Calu3 (cell line): ENCODE measurements around the gene CDK5R2. TPM values are rescaled to one million over a fixed set of nuclear protein-coding genes. Genes with fewer than 3 reads are reported as not detected.

Source experiments
- BruUV-seq: library from RNA; stranded (reverse); fragments of 400-500 nt; replicated peaks from 2 replicates; lab custom pipeline; 2021; lab: Mats Ljungman, UMichigan
- CTCF ChIA-PET: fragments of 300-600 bp; sonication (Branson Sonifier 250); formaldehyde crosslinking; loops from one replicate; lab custom pipeline; 2022; ENCODE audit warnings: antibody characterized with exemption; lab: Charles Lee
- DNase-seq: peaks from one replicate; pipeline ENCODE4 v3.0.0; 2022
- H3K27ac Mint-ChIP-seq: one replicate; pipeline ENCODE4 v1.8.0; 2022; ENCODE audit warnings: mixed read lengths; ENCODE audit not compliant: unreplicated experiment
- H3K27me3 Mint-ChIP-seq: one replicate; pipeline ENCODE4 v1.8.0; 2022; ENCODE audit warnings: mixed read lengths; ENCODE audit not compliant: unreplicated experiment
- H3K36me3 Mint-ChIP-seq: one replicate; pipeline ENCODE4 v1.8.0; 2022; ENCODE audit warnings: mild to moderate bottlenecking, moderate library complexity, mixed read lengths; ENCODE audit not compliant: insufficient read depth, unreplicated experiment
- H3K4me1 Mint-ChIP-seq: one replicate; pipeline ENCODE4 v1.8.0; 2022; ENCODE audit warnings: mild to moderate bottlenecking, low read depth, mixed read lengths; ENCODE audit not compliant: unreplicated experiment
- H3K4me3 Mint-ChIP-seq: one replicate; pipeline ENCODE4 v1.8.0; 2022; ENCODE audit warnings: mild to moderate bottlenecking, low read depth, moderate library complexity, mixed read lengths; ENCODE audit not compliant: unreplicated experiment
- H3K9me3 Mint-ChIP-seq: one replicate; pipeline ENCODE4 v1.8.0; 2022; ENCODE audit warnings: low read depth, mixed read lengths; ENCODE audit not compliant: unreplicated experiment
- intact Hi-C: fragments of 100-400 bp; cut with micrococcal nuclease; formaldehyde crosslinking; loops from one replicate; pipeline ENCODE4 v1.10.0; 2022; ENCODE audit not compliant: unreplicated experiment
- total RNA-seq: library from RNA; stranded (reverse); gene quantifications from 2 replicates; pipeline ENCODE4 v1.2.3, GENCODE V29; 2022
- TF ChIP-seq, protein P1 (sequence below): fragments of 200-600 bp; IDR thresholded peaks from one replicate; pipeline ENCODE4 v1.8.0; 2022; ENCODE audit warnings: antibody characterized with exemption; ENCODE audit not compliant: unreplicated experiment

The CDK5R2 gene
- total RNA-seq, 1 experiment from 2014 or later = 0.59 TPM

DNA sequence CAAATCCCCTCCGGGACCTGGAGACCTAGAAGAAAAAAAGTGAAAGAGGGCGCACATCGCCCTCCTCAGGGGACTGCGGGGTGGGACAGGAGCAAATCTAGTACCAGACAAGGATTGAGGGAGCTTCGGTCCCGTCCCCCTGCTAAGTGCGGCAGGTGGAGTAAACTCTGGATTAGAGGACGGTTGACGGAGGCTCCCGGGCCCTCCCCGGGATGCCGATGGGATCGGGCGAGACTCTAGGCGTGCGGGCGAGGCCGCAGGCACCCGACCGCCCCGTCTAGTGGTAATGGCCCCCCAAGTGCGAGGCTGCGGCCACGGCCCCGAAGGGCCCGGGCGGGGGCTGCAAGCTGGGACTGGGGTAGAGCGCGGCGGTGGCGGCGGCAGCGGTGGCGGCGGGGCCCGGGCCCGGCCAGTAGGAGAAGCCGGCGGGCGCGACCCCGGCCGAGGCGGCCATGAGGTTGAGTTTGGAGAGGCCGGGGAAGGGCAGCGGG is 22.0 kb downstream of the CDK5R2 start:
- H3K27me3 Mint-ChIP-seq = peaks cover 91% of the 10 kb centered on the region
- peak overlapping the region; percentile 51 for H3K4me3 Mint-ChIP-seq
- H3K27ac Mint-ChIP-seq = no peak overlapping the region
- intact Hi-C loops = loop anchor here (10.0 kb wide), 1 partner anchor 127 kb away; the partner anchor contains the start of gene WNT6
- H3K9me3 Mint-ChIP-seq = no peaks in the 10 kb centered on the region
- peaks cover 28% of the 10 kb centered on the region for H3K4me1 Mint-ChIP-seq
- H3K36me3 Mint-ChIP-seq = peaks cover 9% of the 10 kb centered on the region
- TF ChIP-seq, protein P1, sequence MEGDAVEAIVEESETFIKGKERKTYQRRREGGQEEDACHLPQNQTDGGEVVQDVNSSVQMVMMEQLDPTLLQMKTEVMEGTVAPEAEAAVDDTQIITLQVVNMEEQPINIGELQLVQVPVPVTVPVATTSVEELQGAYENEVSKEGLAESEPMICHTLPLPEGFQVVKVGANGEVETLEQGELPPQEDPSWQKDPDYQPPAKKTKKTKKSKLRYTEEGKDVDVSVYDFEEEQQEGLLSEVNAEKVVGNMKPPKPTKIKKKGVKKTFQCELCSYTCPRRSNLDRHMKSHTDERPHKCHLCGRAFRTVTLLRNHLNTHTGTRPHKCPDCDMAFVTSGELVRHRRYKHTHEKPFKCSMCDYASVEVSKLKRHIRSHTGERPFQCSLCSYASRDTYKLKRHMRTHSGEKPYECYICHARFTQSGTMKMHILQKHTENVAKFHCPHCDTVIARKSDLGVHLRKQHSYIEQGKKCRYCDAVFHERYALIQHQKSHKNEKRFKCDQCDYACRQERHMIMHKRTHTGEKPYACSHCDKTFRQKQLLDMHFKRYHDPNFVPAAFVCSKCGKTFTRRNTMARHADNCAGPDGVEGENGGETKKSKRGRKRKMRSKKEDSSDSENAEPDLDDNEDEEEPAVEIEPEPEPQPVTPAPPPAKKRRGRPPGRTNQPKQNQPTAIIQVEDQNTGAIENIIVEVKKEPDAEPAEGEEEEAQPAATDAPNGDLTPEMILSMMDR = no peak
- CTCF ChIA-PET = interaction anchor here (1.5 kb wide), 1 partner anchor 21 kb away, joined by 6 read pairs; no protein-coding TSS in a partner anchor
- DNase-seq = no peak
- no TSS peak for BruUV-seq

- Mint-ChIP-seq H3K9me3 (no peaks in the 10 kb centered on the region), H3K27me3 (peaks cover 91% of the 10 kb centered on the region), H3K36me3 (peaks cover 9% of the 10 kb centered on the region), H3K4me3 (peak overlapping the region; percentile 51), H3K27ac (no peak overlapping the region), H3K4me1 (peaks cover 28% of the 10 kb centered on the region)
- TF ChIP-seq, protein P1 = no peak
- peak; percentile 38 for DNase-seq
- CTCF ChIA-PET = interaction anchor here (1.5 kb wide), 1 partner anchor 20 kb away, joined by 6 read pairs; no protein-coding TSS in a partner anchor
- no TSS peak for BruUV-seq
- intact Hi-C loops = loop anchor here (10.0 kb wide), 1 partner anchor 127 kb away; the partner anchor contains the start of gene WNT6
Observed at GRCh38 chr2:218981881-218982585, 22.6 kb downstream of the CDK5R2 start.

DNA sequence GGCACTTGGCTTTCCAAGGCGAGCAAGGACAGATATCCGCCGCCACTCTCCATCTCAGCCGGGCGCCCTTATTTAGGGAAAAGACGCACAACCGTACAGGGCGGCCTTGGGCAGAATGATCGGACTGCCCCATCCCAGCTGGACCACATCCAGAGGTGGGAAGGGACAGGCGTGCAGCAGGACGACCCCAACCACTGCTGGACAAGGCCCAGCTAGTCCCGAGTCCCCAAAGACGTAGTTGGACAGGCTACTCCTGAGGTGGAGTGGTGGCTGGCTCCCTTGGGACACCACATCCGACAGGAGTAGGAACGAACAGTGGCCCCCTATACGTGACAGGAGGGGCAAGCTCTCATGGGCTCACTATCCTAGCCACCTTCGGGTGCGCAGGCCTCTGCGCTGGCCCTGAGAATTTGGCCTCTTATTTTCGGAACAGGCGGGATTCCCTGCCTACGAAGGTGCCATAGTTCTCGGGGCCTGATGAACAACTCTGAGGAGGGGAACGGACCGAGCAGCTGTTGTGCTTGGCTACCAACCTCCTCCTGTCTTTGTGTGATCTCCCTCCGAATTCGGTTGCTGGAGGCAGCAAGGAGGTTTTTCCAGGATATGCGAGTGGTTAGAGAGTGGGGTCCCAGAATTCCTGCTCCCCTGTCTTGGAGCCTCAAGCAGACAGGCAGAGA is 23.3 kb downstream of the CDK5R2 start:
- Mint-ChIP-seq H3K4me3 (peak overlapping the region; percentile 51), H3K9me3 (no peaks in the 10 kb centered on the region), H3K36me3 (peaks cover 9% of the 10 kb centered on the region), H3K27ac (no peak overlapping the region), H3K27me3 (peaks cover 91% of the 10 kb centered on the region), H3K4me1 (peaks cover 28% of the 10 kb centered on the region)
- TF ChIP-seq, protein P1 = no peak
- CTCF ChIA-PET = interaction anchor here (1.5 kb wide), 1 partner anchor 19 kb away, joined by 6 read pairs; no protein-coding TSS in a partner anchor
- intact Hi-C loops = loop anchor here (10.0 kb wide), 1 partner anchor 128 kb away; the partner anchor contains the start of gene WNT6
- no TSS peak for BruUV-seq
- no peak for DNase-seq

GRCh38 chr2:218983263-218983933 is 23.9 kb downstream of the CDK5R2 start:
- TF ChIP-seq, protein P1 = no peak
- intact Hi-C loops = loop anchor here (10.0 kb wide), 1 partner anchor 129 kb away; the partner anchor contains the start of gene WNT6
- H3K4me1 Mint-ChIP-seq = peaks cover 28% of the 10 kb centered on the region
- H3K9me3 Mint-ChIP-seq = no peaks in the 10 kb centered on the region
- BruUV-seq = no TSS peak
- H3K27me3 Mint-ChIP-seq = peaks cover 91% of the 10 kb centered on the region
- H3K36me3 Mint-ChIP-seq = peaks cover 9% of the 10 kb centered on the region
- H3K4me3 Mint-ChIP-seq = peak overlapping the region; percentile 17
- CTCF ChIA-PET = no interaction called here
- peak; percentile 40 for DNase-seq
- no peak overlapping the region for H3K27ac Mint-ChIP-seq
